SK-N-SH (cell line): ENCODE data around the gene NSD2.

Experiments used
- EZH2phosphoT487 ChIP-seq: fragments of 200-600 bp; sonication (generic); IDR thresholded peaks from 2 replicates; pipeline ENCODE4 v1.6.1; 2017; ENCODE audit warnings: low read depth, mixed run types, mild to moderate bottlenecking, antibody characterized with exemption, moderate library complexity, borderline replicate concordance
- FOXJ3 ChIP-seq: sonication (generic); formaldehyde crosslinking; IDR thresholded peaks from 2 replicates; pipeline ENCODE4 v1.5.1; 2020; ENCODE audit warnings: mild to moderate bottlenecking, missing genetic modification reagents
- FOXM1 ChIP-seq: IDR thresholded peaks from 2 replicates; pipeline ENCODE4 v1.4.0; 2012; ENCODE audit warnings: low read depth, mild to moderate bottlenecking
- NRF1 ChIP-seq: IDR thresholded peaks from 2 replicates; pipeline ENCODE4 v1.6.1; 2012; ENCODE audit warnings: low read depth, mild to moderate bottlenecking, low read length
- RCOR1 ChIP-seq: fragments of 150-350 bp; IDR thresholded peaks from 2 replicates; pipeline ENCODE4 v1.6.1; 2017; ENCODE audit warnings: antibody characterized with exemption, low read length
- SIN3A ChIP-seq: IDR thresholded peaks from 2 replicates; pipeline ENCODE4 v1.6.1; 2012; ENCODE audit warnings: low read depth, mild to moderate bottlenecking, low read length, moderate library complexity, borderline replicate concordance
- SMC3 ChIP-seq: IDR thresholded peaks from 2 replicates; pipeline ENCODE4 v1.6.1; 2012; ENCODE audit warnings: low read depth, low read length, improper control_type of control experiment
- TAF1 ChIP-seq: IDR thresholded peaks from 2 replicates; pipeline ENCODE4 v1.6.1; 2012; ENCODE audit warnings: low read depth, mild to moderate bottlenecking, low read length, moderate library complexity, borderline replicate concordance
- TEAD4 ChIP-seq: IDR thresholded peaks from 2 replicates; pipeline ENCODE4 v1.4.0; 2012; ENCODE audit warnings: mild to moderate bottlenecking, borderline replicate concordance; ENCODE audit not compliant: insufficient read depth
- TF ChIP-seq, protein P1 (sequence below): fragments of 200-600 bp; sonication (generic); IDR thresholded peaks from 2 replicates; pipeline ENCODE4 v1.6.1; 2017; ENCODE audit warnings: antibody characterized with exemption, mild to moderate bottlenecking, moderate library complexity

DNA sequence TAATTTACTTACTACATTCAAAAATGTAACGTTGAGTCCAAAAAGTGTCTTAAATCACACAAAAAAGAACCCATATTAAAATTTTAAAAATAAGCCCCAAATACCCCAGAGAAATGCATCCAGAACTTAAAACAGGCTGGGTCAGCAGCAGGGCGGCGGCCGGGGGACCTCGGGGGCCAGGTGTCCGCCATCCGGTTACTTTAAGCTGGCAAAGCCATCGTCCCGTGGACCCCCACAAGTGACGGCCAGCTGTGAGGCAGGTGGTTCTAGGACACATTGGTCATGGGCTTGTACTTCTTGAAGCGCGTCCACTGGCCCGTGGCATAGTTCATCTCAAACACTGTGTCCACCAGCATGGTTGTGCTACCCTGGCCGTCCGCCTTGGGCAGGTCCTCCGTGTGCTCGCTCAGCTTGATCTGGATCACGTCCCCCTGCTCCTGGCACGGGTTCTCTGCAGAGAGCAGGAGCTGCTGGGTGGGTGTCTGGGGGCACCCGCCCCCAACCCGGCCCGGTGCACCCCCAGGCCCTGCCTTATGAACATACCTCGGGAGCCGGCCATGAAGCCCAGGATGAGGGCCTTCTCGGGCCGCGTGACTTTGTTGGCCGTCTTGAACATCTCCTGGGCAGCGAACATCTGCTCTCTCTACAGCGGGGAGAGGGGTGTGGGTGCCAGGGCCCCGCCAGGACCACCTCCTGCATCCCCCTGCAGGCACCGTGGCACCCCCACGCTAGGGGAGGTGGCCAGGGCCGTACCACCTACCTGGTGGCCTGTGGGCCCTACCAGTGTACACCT lies 112.1 kb downstream of the NSD2 start:
- TF ChIP-seq FOXJ3 (no peak), SMC3 (no peak), FOXM1 (no peak), RCOR1 (no peak), NRF1 (no peak), SIN3A (no peak), TEAD4 (no peak), EZH2phosphoT487 (no peak), TAF1 (no peak)
- TF ChIP-seq, protein P1, sequence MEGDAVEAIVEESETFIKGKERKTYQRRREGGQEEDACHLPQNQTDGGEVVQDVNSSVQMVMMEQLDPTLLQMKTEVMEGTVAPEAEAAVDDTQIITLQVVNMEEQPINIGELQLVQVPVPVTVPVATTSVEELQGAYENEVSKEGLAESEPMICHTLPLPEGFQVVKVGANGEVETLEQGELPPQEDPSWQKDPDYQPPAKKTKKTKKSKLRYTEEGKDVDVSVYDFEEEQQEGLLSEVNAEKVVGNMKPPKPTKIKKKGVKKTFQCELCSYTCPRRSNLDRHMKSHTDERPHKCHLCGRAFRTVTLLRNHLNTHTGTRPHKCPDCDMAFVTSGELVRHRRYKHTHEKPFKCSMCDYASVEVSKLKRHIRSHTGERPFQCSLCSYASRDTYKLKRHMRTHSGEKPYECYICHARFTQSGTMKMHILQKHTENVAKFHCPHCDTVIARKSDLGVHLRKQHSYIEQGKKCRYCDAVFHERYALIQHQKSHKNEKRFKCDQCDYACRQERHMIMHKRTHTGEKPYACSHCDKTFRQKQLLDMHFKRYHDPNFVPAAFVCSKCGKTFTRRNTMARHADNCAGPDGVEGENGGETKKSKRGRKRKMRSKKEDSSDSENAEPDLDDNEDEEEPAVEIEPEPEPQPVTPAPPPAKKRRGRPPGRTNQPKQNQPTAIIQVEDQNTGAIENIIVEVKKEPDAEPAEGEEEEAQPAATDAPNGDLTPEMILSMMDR, result no peak
